HL-60/S4 treated with phorbol 12-myristate 13-acetate at 8.2 ng/mL for 4 days and 3 days (cell line): ENCODE measurements around the gene MAP3K21.

Experiments
- in situ Hi-C: fragments of 300-500 bp; cut with MboI; formaldehyde crosslinking; loops from 2 replicates; pipeline ENCODE4 v1.15.0; 2022; ENCODE audit warnings: low sequenced_read_pairs

The MAP3K21 gene

DNA sequence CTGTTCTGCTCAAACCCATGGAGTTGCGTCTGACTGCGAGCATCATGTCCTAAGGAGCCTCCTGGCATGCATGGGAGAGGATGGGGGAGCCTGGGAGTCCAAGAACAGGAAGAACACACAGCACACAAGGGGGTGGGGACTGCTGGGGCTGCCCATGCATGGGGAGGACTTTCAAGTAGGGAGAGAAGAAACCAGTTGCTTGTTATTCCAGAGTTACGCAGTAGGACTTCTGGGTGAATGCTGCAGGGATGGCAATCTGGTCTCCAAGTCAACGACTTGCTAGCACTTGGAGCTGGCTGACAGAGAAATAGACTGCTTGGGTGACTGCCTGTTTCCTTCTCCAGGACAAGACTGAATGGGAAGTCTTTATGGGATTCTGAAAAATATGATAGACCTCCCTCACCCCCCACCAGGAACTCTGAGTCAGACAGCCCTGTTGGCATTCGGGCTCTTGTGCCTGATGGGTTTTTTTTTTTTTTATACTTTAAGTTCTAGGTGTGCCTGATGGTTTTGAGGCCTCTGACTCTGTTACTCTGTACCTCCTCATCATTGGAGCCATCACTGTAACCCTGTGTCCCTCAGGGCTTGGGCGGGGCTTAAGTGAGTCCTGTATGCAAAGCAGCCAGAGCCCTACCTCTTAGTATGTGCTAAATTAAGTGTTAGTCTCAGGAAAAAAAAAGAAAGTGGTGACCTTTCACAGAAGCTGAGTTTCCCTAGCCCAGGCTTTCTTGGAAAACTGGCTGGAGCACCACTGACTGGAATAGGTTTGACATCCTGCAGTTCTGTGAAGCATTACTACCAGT is 30.3 kb downstream of the MAP3K21 start:
- in situ Hi-C loops, result no loop called here

GRCh38 chr1:233359431-233359830 is 31.9 kb downstream of the MAP3K21 start:
- in situ Hi-C loops, result no loop called here

DNA sequence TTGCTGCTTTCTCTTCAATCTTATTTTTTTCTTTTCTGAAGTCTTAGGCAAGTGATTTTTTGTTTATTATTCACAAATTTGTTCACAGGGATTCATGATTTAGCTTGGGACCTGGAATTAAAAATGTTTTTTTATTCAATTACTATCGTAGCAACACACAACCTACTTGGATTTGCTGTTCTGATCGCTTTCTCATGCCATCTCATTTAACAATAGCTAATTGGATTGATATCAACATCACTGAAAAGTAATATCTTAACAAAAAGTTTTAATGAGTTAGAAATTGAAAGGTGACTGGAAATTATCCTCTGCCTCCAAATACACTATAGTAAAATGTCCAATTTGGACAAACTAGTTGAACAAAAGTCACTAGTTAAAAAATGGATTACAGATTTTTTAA is 32.4 kb downstream of the MAP3K21 start:
- in situ Hi-C loops, result no loop called here

- in situ Hi-C loops, result no loop called here
Measured at GRCh38 chr1:233360525-233361102, 33.1 kb downstream of the MAP3K21 start.

DNA sequence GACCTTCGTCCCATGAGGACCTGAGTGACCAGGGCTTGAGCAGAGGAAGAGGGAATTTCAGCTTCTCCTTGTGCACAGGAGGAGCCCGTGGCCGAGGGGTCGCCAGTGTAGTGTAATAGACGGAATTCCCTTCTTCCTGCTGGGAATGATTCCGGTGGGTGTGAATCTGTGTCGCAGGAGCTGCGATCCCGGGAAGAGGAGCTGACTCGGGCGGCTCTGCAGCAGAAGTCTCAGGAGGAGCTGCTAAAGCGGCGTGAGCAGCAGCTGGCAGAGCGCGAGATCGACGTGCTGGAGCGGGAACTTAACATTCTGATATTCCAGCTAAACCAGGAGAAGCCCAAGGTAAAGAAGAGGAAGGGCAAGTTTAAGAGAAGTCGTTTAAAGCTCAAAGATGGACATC is 34.4 kb downstream of the MAP3K21 start:
- in situ Hi-C loops, result no loop called here

- in situ Hi-C loops, result no loop called here
Measured at GRCh38 chr1:233362743-233363142, 35.2 kb downstream of the MAP3K21 start.

GRCh38 chr1:233364026-233364425 is 36.5 kb downstream of the MAP3K21 start:
- in situ Hi-C loops, result no loop called here

DNA sequence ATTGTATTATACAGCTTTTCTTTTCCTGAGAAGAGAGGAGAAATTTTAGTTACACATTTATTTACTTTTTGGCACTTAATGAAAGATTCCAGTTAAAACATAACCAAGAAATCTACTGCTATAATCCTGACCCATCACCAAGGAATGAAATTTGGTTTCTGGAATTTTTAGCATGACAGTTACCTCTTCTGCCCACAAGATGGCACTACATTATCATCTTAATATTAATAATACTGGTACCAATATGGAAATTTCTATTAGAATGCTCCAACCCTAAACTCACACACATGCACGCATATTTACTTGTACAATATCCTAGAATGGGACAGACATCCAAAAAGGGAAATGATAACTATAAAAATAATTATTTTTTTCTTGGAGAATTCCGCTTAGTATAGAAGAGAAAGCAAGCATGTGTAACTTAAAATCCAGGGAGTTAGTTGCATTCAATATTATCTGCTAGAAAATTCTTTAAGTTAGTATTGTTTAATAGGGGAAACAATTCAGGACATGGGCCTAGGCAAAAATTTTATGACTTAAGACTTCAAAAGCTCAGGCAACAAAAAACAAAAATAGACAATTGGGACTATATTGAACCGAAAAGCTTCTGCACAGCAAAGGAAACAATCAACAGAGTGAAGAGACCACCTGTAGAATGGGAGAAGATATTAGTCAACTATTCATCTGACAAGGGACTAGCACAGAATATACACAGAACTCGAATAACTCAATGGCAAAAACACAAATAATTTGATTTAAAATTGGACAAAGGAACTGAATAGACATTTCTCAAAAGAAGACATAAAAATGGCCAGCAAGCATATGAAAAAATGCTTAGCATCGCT is 37.4 kb downstream of the MAP3K21 start:
- in situ Hi-C loops, result no loop called here

DNA sequence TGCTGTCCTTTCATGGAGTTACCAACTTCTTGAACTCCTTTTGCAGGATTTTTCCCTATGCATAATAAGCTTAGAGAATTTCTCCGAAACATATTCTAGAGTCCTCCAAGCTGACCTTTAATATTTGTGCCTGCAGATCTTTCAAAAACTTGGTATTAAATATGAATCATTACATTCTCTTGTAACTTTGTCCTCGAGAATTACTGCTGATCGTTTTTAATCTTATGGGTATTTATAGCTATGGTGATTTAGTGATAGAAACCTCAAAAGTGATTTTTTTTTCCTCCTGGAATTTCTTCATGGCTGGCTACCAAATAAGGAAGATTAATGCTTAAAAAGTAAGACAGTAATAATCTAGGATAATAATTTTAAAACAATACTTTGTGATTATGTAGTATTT is 39.1 kb downstream of the MAP3K21 start:
- in situ Hi-C loops, result no loop called here

GRCh38 chr1:233367057-233367803 is 39.7 kb downstream of the MAP3K21 start:
- in situ Hi-C loops, result no loop called here

DNA sequence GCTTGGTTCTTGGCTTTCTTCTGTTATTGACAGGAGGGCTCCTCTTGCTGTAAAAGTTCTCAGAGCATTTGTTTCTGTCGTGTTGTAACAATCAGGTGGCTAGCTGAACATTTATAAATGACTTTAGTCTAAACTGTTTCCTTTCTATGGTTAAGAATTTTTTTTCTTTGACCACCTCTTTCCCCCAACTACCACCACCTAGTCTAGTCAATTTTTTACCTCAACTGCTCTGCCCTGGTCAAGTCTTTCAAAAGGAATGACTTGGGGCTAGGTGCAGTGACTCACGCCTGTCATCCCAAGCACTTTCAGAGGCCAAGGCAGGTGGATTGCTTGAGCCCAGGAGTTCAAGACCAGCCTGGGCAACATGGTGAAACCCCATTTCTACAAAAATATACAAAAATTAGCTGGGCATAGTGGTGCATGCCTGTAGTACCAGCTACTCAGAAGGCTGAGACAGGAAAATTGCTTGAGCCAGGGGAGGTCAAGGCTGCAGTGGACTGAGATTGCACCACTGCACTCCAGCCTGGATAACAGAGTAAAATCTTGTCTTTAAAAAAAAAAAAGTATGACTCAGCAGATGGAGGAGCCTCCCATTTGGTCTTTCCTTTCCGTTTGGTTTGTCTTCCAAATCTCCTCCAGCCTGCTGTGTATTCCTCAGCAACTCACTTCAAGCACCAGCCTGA is 40.7 kb downstream of the MAP3K21 start:
- in situ Hi-C loops, result no loop called here

DNA sequence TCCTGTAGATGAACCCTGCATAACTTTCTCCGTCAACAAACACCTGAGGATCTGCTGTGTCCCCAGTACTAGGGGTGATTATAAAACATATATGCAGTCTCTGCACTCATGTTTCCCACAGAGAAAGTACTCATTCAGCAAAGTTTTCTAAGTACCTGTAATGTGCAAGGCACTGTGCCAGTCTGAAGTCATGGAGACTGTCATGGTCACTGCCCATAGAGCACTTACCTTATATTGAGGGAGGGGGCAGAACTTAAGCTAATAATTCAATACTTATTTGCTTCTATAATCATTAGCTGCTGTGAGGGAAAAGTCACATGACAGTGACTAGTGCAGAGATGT is 41.2 kb downstream of the MAP3K21 start:
- in situ Hi-C loops, result no loop called here

GRCh38 chr1:233372218-233373120 is 44.9 kb downstream of the MAP3K21 start:
- in situ Hi-C loops, result no loop called here

GRCh38 chr1:233373226-233373625 is 45.7 kb downstream of the MAP3K21 start:
- in situ Hi-C loops, result no loop called here

DNA sequence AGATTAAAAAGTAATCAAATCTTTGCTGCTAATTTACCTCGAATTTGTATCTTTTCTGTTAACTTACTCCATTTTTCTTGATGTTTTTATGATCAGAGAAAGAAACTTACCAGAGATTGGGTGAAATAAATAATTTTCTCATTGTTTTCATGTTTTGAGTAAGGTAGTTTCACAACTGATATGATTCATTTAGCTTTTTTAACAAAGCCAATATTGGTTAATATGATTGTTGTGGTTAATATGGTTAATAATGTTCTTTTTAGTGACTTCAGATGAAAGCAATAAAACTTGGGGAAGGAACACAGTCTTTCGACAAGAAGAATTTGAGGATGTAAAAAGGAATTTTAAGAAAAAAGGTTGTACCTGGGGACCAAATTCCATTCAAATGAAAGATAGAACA is 48.1 kb downstream of the MAP3K21 start:
- in situ Hi-C loops, result no loop called here

DNA sequence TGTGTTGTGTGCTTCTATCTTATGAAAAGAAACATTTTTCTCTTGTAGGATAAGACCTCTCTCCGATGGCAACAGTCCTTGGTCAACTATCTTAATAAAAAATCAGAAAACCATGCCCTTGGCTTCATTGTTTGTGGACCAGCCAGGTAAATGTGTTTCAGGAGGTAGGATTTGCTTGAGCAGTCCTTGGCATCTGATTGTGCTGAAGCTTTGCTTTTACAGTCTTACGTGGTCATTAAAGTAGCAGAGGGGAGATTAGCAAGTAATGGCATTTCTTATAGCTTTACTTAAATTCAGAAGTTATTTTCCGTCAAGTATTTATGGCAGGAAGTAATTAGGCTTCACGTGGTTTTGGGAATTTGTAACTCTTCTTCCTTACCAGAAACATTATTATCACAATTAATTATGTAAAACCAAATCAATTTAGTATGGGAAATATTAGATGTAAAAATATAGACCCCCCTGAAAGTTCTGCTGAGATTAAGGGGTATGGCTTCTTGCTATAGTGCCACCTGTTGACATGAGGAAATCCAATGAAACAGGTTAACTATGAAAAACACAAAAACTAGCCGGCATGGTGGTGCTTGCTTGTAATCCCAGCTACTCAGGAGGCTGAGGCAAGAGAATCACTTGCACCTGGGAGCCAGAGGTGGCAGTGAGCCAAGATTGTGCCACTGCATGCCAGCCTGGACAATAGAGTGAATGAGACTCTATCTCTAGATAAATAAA is 49.0 kb downstream of the MAP3K21 start:
- in situ Hi-C loops, result no loop called here

DNA sequence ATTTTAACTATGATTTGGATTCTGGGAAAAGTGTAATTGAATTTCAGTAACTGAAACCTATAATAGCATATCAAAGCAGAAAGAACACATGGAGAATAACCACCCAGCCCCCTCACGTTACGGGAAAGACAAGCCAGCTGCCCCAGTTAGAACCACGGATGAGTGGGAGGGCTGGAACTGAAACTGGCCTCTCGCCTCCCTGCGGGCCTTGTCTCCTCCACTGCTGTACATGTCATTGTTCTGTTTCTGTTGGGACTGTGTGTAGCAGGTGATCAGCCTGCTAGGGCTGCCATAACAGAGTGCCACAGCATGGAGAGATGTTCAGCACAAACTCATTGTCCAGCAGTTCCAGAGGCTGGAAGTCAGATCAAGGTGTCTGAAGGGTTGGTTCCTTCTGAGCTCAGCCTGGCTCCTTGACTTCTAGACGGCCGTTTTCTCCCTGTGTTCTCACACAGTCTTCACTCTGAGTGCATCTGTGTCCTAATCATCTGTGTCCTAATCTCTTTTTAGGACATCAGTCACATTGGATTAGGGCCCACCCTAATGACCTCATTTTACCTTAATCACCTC is 52.4 kb downstream of the MAP3K21 start:
- in situ Hi-C loops, result no loop called here

- in situ Hi-C loops, result no loop called here
Measured at GRCh38 chr1:233381806-233382205, 54.3 kb downstream of the MAP3K21 start.

DNA sequence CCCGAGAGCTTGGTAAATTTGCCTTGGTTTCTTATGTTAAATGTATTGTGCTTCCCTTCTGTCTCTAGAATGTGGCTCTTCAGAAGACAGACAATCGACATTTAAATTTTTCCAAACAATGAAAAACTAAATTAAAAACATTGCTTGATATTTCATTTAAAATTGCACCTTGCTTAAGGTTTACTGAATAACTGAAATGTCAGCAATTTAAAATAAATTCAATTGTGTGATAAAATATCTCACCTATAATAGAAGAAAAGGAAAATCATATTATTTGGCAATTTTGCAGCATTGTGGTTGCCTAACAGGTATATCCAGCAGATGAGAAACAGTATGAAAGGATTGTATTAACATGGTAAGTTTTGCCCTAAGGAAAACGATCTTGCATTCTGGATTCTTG is 56.5 kb downstream of the MAP3K21 start:
- in situ Hi-C loops, result no loop called here
